Tibial artery (tissue), 4 donors: ENCODE measurements around the gene PPP4R4.

Source experiments
- DNase-seq, 2 donors: peaks; one replicate each; pipeline ENCODE4 v3.0.0-alpha.2; 2019
- H3K27ac ChIP-seq, 2 donors: fragments of 200-600 bp; sonication (generic) in 1 of 2; 1 replicate in 1 of 2; 2 replicates in 1 of 2; pipeline ENCODE4 v1.5.1; 2018 to 2019; ENCODE audit warnings: mild to moderate bottlenecking in 1 of 2
- H3K27me3 ChIP-seq, 2 donors: fragments of 200-600 bp; sonication (generic) in 1 of 2; one replicate each; pipeline versions ENCODE4 v1.5.1 to v1.6.0; 2016 to 2019
- H3K36me3 ChIP-seq, 3 donors: fragments of 200-600 bp; sonication (generic) in 2 of 3; one replicate each; pipeline ENCODE4 v1.5.1; 2016 to 2019; ENCODE audit warnings: mild to moderate bottlenecking in 2 of 3
- H3K4me1 ChIP-seq, 4 donors: fragments of 200-600 bp; sonication (generic) in 2 of 4; 1 replicate in 3 of 4; 2 replicates in 1 of 4; pipeline ENCODE4 v1.5.1; 2016 to 2019
- H3K4me3 ChIP-seq, 2 donors: fragments of 200-600 bp; sonication (generic) in 1 of 2; 1 replicate in 1 of 2; 2 replicates in 1 of 2; pipeline ENCODE4 v1.5.1; 2018 to 2019; ENCODE audit warnings: mild to moderate bottlenecking in 2 of 2
- H3K9me3 ChIP-seq, 3 donors: fragments of 200-600 bp; sonication (generic) in 1 of 3; one replicate each; pipeline ENCODE4 v1.5.1; 2016 to 2019
- intact Hi-C: fragments of 100-400 bp; cut with DNase I; formaldehyde crosslinking; loops from one replicate; pipeline ENCODE4 v1.15.0; 2023; ENCODE audit warnings: low total_unique reads
- TF ChIP-seq, protein P1 (sequence below), 2 experiments: fragments of 200-600 bp in 1 of 2; fragments of 450-650 bp in 1 of 2; IDR thresholded peaks; one replicate each; pipeline ENCODE4 v1.5.1; 2017 to 2019; ENCODE audit warnings: antibody characterized with exemption in 2 of 2, mild to moderate bottlenecking in 1 of 2, moderate library complexity in 1 of 2

The PPP4R4 gene

DNA sequence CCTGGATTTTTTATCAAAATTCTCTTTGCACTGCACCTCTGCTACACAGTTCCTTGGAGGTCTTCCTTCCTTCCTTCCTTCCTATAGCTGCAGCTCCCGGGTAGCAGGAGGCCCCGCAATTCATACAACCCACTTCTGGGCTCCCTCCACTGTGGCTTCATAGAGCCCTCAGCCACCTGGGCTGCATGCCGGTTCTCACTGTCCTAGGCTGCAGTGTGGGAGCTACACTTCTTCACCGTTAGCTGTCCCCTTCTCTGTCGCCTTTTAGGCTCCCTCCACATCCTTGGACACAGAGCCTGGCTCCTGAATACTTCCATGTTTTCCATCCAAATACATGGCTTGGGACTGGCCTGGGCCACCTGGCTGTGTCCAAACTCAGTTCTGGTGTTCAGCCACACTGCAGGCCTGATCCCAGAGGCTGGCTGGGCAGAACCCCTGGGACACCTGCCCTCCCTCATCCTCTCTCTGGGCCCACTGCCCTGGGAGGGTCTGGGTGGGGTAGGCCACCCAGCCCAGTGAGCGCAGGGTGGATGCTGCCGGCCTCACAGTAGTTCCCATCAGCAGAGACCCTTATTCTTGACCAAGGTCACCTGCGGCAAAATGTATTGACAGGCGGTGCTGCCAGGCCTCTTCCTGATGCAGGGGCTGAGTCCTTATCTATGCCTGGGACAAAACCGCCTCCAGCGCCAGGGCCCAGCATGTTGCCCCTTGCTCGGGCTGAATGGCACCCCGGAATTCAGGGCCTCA is 117.2 kb downstream of the PPP4R4 start:
- DNase-seq = no peak
- Histone ChIP-seq H3K4me1 (no peaks in the 10 kb centered on the region), H3K9me3 (no peaks in the 10 kb centered on the region), H3K27me3 (no peaks in the 10 kb centered on the region), H3K27ac (no peak overlapping the region), H3K4me3 (no peak overlapping the region), H3K36me3 (no peaks in the 10 kb centered on the region)
- intact Hi-C loops = no loop called here
- TF ChIP-seq, protein P1, sequence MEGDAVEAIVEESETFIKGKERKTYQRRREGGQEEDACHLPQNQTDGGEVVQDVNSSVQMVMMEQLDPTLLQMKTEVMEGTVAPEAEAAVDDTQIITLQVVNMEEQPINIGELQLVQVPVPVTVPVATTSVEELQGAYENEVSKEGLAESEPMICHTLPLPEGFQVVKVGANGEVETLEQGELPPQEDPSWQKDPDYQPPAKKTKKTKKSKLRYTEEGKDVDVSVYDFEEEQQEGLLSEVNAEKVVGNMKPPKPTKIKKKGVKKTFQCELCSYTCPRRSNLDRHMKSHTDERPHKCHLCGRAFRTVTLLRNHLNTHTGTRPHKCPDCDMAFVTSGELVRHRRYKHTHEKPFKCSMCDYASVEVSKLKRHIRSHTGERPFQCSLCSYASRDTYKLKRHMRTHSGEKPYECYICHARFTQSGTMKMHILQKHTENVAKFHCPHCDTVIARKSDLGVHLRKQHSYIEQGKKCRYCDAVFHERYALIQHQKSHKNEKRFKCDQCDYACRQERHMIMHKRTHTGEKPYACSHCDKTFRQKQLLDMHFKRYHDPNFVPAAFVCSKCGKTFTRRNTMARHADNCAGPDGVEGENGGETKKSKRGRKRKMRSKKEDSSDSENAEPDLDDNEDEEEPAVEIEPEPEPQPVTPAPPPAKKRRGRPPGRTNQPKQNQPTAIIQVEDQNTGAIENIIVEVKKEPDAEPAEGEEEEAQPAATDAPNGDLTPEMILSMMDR (IDR thresholded peaks at IDR 0.05) = no peak

DNA sequence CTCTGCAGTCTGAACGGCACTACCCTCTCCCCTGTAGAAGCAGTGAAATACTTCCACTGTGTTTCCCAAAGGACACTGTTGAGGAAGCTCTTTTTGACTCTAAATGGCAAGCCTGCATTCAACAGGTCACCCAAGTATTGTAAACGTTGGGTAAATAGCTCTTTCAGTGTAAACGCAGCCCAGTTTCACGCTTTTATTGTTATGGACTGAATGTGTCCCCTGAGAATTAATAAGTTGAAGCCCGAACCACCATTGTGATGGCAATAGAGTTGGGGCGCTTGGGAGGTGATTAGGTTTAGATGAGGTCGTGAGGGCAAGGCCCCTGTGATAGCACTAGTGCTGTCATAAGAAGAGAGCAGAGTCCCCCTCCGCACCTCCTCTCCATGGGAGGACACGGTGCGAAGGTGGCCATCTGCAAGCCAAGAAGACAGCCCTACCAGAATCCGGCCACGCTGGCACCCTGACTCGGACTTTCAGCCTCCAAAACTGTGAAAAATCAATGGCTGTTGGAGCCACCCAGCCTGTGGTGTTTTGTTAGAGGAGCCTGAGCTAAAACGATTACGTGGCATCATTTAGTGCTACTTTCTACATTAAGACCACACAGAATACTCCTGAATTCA is 117.9 kb downstream of the PPP4R4 start:
- Histone ChIP-seq H3K27me3 (no peaks in the 10 kb centered on the region), H3K4me1 (no peaks in the 10 kb centered on the region), H3K27ac (no peak overlapping the region), H3K36me3 (no peaks in the 10 kb centered on the region), H3K9me3 (no peaks in the 10 kb centered on the region), H3K4me3 (no peak overlapping the region)
- intact Hi-C loops = no loop called here
- TF ChIP-seq, protein P1 (IDR thresholded peaks at IDR 0.05) = no peak
- no peak for DNase-seq

DNA sequence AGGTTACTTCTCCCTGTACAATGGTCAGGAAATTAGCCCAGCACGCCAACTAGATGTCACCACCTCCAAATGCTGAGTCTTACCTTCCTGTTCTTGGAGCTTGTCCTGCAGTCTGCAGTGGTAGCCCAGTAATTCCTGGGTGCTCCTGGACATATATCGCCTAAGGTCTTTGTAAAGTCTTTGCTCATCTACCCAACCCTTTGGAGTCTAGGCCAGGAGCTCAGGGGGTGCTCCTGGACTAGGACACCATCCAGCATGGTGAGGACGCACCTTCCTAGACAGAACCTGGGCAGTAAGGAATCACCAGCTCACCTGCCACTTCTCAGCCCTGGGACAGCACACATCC is 118.4 kb downstream of the PPP4R4 start:
- intact Hi-C loops = no loop called here
- H3K27ac ChIP-seq = no peak overlapping the region
- H3K9me3 ChIP-seq = no peaks in the 10 kb centered on the region
- H3K4me3 ChIP-seq = no peak overlapping the region
- no peaks in the 10 kb centered on the region for H3K4me1 ChIP-seq
- H3K27me3 ChIP-seq = no peaks in the 10 kb centered on the region
- DNase-seq = no peak
- H3K36me3 ChIP-seq = no peaks in the 10 kb centered on the region
- TF ChIP-seq, protein P1 (IDR thresholded peaks at IDR 0.05) = no peak

DNA sequence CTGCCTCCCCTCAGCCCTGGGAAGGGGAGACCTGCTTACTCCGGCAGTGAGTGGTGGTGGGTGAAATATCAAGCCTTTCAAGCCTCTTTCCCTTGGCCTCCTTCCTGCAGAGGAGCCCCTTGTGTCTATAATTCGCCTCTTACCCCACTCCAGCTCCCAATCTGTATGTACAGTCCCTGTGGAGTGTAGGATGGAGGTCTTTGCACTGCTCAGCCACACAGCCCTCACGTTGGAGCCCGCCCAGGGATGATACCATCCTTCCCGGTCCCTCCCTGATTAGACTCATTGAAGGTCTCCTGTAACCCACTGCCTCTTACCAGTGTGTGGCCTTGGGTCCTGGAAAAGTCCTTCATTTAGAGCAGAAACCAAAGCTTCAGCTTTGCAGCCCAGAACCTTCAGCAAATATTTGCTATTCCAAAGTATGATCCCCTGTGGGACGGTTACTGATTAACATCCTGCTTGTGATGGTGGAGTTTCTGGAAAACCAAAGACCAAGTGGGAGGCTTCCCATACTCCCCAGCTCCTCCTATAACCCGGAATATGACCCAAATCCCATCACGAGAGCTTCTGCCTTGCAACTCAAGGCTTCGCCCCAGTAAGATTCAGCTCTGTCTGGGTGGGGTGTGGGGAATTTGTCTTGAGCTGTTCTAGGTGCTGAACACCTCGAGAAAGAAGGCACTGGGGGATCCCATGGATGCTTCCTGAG is 118.9 kb downstream of the PPP4R4 start, which contains the start of gene SERPINA10:
Gene SERPINA10 (minus strand): TSS at position 397 of the 706 bp plus-strand sequence. CDS start 2,675 bp downstream, outside the sequence.
- no peaks in the 10 kb centered on the region for H3K4me1 ChIP-seq
- no peaks in the 10 kb centered on the region for H3K9me3 ChIP-seq
- no peak for DNase-seq
- H3K27ac ChIP-seq = no peak within 1 kb of the TSS
- H3K36me3 ChIP-seq = no peaks in the 10 kb centered on the region
- intact Hi-C loops = no loop called here
- no peak within 1 kb of the TSS for H3K4me3 ChIP-seq
- TF ChIP-seq, protein P1 (IDR thresholded peaks at IDR 0.05) = no peak
- H3K27me3 ChIP-seq = no peaks in the 10 kb centered on the region

DNA sequence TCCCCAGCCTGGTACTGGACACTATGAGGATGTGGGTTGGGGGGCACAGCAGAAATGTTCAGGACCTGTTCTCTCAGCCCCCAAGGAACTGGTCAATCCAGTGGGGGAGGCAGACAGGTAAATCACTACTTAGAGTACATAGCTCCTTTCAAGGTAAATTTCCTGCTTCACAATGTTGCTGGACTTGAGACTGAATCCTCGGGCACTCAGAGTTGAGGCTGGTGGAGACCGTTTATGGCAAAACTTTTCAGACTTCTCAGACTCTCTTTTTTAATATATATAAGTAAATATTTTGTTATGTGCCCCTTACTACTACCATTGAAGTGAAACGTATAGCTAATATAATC is 119.4 kb downstream of the PPP4R4 start:
- TF ChIP-seq, protein P1 (IDR thresholded peaks at IDR 0.05) = no peak
- DNase-seq = no peak
- Histone ChIP-seq H3K4me1 (no peaks in the 10 kb centered on the region), H3K4me3 (no peak overlapping the region), H3K9me3 (no peaks in the 10 kb centered on the region), H3K27ac (no peak overlapping the region), H3K36me3 (no peaks in the 10 kb centered on the region), H3K27me3 (no peaks in the 10 kb centered on the region)
- intact Hi-C loops = no loop called here
